Measurements from ENCODE around the gene DNAAF8.

The DNAAF8 gene

DNA sequence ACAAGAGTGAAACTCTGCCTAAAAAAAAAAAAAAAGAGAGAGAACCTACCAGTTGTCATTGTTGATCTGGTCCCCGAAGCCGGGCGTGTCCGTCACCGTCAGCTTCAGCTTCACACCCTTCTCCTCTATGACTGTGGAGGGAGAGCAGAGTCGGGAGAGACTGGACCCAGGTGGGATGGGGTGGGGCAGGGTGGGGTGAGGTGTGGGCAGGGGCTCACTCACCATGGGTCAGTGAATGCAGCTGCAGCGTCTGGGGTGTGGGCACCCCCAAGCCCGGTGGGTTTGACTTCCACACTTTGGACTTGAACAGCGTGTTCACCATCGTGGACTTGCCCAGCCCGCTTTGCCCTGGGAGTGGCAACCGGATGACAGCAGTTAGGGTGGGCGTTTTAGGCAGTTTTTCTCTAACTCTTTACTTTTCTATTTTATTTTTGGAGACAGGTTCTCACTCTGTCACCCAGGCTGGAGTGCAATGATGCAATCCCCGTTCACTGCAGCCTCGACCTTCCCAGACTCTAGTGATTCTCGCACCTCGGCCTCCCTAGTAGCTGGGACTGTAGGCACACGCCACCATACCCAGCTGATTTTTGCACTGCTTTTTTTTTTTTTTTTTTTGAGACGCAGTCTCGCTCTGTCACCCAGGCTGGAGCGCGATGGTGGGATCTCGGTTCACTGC is 51.6 kb downstream of the DNAAF8 start:
- DNase-seq, result no peak

- no peak for DNase-seq
Measured at GRCh38 chr16:4787068-4787467, 52.7 kb downstream of the DNAAF8 start.

- DNase-seq, result no peak
Measured at GRCh38 chr16:4787627-4788482, 53.5 kb downstream of the DNAAF8 start, which contains the start of gene SEPTIN12. Gene SEPTIN12, minus strand, starts transcription at chr16:4788345. Its CDS starts 700 bp downstream, at chr16:4787645.

- no peak for DNase-seq
Measured at GRCh38 chr16:4788489-4788889, 54.2 kb downstream of the DNAAF8 start.

DNA sequence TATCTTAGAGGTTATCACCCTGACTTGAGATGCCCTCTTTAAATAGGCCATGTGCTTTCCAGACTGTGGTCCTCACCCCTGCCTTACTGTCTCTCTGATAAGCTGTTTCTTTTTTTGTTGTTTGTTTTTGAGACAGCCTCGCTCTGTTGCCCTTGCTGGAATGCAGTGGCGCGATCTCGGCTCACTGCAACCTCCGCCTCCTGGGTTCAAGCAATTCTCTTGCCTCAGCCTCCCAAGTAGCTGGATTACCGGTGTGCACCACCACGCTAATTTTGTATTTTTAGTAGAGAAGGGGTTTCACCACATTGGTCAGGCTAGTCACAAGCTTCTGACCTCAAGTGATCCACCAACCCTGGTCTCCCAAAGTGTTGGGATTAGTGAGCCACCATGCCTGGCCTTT is 54.6 kb downstream of the DNAAF8 start:
- no peak for DNase-seq

GRCh38 chr16:4790261-4790660 is 55.9 kb downstream of the DNAAF8 start:
- no peak for DNase-seq

GRCh38 chr16:4790871-4791270 is 56.5 kb downstream of the DNAAF8 start:
- no peak for DNase-seq

DNA sequence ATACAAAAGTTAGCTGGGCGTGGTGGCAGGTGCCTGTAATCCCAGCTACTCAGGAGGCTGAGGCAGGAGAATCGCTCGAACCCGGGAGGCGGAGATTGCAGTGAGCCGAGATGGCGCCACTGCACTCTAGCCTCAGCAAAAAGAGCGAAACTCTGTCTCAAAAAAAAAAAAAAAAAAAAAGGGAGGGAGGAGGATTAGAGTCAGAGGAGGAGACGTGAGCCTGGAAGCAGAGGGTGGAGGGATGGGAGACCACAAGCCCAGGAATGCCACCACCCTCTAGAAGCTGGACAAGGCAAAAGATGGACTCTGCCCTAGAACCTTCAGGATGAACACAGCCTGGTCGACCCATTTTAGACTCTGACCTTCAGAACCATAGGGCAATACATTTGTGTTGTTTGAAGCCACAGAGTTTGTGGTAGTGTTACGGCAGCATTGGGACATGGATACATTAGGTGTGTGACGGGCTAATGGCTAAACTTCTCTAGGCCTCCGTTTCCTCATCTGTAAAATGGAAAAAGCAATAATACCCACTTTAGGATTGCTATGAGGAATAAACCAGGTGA is 58.7 kb downstream of the DNAAF8 start:
- no peak for DNase-seq

DNA sequence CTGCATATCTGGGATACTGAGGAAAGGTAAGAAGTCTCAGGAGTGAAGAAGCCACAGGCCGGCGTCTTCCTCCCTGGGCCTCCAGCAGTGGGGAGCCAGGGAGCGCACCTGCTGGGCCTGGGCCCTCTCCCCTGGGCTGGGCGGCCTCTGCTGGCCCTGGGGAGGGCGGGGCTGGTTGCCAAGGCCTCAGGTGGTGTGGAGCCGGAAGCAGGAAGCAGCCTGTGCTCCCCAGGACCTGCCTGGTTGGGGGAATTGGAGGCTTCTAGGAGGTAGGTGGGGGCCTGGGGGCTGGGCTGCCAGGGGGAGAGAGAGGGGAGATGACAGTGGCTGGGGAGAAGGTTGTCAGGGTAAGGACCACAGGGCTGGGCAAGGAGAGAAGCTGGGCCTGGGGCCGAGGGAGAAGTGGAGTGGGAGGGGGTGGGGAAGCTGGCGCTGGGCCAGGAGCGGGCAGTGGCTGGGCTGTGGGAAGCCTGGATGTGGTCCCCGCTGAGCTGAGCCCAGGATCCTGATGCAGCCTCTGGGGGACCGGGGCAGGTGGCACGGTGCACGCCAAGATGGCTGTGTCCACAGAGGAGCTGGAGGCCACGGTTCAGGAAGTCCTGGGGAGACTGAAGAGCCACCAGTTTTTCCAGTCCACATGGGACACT is 61.0 kb downstream of the DNAAF8 start, which contains the start of gene SMIM22:
Gene SMIM22 (plus strand): TSS at position 189 of the 647 bp plus-strand sequence. CDS start 366 bp downstream, at position 555.
- peak; percentile 52 for DNase-seq

- no peak for DNase-seq
Measured at GRCh38 chr16:4795828-4796572, 61.7 kb downstream of the DNAAF8 start.

GRCh38 chr16:4796982-4797804 is 62.9 kb downstream of the DNAAF8 start:
- no peak for DNase-seq

GRCh38 chr16:4797805-4798252 is 63.5 kb downstream of the DNAAF8 start:
- no peak for DNase-seq

- no peak for DNase-seq
Measured at GRCh38 chr16:4798456-4798855, 64.1 kb downstream of the DNAAF8 start.

Data from NCI-H2029 treated with DMSO at 0.1 percent for 48 hours (cell line).